OCI-M2 (cell line): ENCODE measurements around the gene GIT1.
A peak's percentile ranks its signal among the peaks of the same experiment; 100 is the strongest.

Source experiments
- DNase-seq: peaks from one replicate; lab custom pipeline; 2025; ENCODE audit not compliant: unreplicated experiment; lab: John Stamatoyannopoulos, UW

GIT1 gene

GRCh38 chr17:29594519-29595090, 5.2 kb upstream of the GIT1 start:
- no peak for DNase-seq

DNA sequence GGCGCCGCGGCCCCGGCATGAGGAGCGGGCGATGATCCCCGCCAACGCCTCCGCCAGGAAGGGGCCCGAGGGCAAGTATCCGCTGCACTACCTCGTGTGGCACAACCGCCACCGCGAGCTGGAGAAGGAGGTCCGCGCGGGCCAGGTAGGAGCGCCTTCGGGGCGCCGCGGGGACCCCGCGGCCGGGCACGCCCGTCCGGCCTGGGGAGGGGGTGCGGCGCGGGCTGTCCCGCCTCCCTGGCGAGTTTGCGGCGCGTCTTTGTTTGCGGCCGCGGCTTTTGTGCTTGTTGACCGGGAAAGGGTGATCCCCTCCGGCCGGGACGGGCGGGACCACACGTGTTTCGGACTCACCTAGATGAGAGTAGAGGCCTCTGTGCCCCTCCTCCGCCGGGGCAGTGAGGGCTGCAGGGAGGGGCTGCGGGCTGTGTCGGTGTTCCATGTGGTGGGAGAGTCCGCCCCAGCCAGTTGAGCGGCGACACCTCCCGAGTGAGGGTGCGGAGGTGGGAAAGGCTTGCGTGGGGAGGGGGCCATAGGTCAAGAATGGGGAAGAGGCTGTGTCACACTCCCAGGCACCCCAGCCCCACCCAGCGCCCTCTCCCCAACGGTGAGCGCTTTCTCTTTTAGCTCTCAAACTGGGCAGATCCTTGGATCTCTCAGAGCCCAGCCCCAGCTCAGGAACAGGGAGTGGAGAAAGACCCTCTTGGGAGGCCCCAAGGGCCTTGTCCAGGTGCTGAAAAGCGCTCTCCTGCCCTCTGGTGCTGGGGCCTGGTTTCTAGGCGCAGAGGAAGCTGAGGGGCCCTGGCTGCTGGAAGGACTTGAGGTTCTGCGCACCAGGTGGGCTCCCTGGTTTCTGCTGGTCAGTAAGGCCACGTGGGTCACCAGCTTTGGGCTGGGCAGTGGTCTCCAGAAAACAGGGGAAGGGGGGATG, 4.4 kb upstream of the GIT1 start:
- no peak for DNase-seq

DNA sequence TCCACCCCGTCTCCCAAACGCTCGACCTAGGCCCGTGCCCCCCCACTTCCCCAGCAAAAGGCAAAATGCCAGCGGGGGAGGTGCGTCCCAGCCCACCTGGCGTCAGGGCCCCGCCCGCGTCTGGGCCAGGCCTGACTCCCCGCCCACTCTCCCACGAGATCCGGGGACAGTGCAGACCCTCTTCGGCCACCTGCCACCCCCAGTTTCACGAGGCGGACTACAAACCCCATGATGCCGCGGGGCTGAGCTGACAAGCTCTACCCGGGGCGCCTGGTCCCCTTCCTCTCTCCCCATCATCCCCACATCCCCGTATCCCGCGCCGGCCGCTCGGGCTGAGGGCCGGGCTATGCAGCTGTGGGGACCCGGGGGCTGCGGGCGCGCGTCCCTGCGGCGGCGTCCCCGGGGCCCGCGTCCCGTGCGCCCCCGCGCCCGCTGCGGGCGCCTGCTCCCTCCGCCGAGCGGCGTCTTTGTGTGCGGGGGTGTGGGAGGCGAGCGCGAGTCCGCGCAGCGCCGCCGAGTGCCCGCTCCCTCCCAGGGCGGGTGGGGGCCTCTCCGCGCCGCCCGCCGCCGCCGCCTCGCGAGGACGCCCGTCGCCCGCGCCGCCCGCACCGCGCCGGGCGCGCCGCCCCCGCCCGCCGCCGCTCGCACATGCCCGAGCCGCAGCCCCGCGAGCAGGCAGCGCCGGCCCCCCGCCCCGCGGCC, 3.6 kb upstream of the GIT1 start, which contains the start of gene ANKRD13B:
TSS of gene ANKRD13B (plus strand) at position 283 of the 702 bp plus-strand sequence. CDS start 490 bp downstream, outside the sequence.
- DNase-seq = no peak

- DNase-seq = no peak
Observed at GRCh38 chr17:29591737-29592608, 2.5 kb upstream of the GIT1 start.

DNA sequence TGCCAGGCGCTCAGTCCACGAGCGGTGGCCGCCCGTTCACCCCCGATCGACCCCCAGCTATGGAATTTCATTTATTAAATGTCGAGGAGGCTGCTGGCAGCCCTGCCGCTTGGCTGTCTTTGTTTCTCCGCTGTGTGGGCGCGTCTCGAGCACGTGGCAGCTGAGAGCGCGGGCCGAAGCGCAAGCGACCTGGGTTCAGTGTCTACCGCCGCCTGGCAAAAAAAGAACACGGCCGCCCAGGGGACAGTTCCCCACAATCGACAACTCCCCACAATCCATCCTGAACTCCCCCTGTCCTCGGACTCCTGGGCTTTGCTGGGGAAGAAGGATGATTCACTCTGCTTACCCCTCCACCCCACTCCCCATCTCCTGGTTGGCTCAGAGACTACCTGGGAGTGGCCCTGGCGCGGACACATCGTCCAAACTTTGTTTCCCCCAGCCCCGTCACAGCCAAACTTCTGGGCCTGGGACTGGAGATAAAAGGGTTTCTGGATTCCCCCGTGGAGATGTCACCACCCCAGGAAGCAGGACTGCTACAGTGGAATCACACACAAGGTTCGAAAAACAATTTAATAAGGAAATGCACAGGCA, 1.8 kb upstream of the GIT1 start:
- DNase-seq = peak; percentile 54

DNA sequence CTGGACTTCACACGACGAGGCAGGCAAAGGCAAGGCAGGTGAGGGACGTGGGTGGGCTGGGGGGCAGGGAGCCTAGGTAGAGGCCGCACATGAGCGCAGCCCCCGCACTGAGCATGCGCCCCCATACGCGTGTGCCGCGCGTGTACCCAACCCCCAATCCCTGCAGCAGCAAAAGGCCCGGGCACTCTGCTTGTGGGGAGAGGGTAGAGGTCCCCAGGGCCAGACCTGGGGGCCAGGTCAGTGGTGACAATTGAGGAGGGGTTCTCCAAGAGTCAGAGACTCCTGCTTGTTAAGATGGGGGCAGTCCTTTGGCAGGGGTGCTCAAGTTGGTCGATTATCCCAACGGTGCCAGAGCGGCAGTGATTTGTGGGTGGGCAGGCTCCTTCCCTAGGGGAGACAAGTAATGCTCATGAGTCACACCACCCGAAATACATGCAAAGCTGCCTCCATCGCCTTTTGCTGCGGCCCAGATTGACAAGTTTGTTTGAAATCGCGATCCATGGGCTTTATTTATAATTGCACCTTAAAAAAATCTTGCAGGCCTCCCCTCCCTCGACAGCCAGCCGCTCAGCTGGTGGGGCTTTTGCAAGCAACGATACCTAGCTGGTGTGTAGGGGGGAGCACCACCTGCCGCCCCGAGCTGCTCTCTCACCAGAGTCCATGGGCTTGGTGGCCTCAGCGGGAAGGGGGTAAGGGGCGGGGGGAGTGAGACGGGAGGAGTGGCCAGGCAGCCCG, 1.1 kb upstream of the GIT1 start:
- DNase-seq = no peak

DNA sequence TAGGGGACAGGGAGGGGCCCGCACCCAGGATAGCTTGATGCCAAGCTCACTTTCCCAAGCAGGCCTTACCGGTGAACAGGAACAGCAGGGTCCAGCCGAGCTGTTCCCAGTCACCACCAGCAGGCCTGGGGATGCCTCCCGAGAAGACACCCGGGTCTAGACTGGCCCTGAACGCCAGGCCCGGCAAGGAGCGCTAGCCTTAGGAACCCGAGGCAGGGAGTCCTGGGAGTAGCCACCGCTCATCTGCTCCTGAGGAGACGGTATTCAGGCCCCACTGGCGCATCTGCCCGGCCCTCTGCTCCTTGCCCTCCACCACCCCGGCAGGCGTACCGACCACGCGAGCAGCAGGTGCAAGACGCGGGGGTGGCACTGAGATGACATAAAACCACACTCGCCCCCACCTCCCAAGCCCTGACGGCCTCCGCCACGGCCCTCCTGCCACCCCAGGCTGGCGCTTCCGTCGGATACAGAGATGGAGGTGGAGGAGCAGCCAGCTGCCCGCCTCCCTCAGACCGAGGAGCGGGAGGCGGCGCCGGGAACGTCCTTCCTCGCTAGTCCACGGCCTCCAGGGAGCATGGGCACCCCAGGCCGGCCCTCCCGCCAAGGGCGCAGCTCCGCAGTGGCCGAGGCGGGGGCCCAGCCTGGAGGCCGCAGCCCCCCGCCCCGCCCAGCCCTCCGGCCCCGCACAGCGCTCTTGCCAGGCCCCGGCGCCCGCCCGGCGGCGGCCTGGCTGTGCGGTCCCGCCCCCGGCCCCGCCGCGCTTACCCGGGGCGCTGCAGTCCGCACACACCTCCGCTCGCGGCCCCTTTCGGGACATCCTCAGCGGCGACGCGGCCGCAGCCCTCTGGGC, 661 bp downstream of the GIT1 start:
- DNase-seq = no peak

- no peak for DNase-seq
Observed at GRCh38 chr17:29588017-29588561, 1.4 kb downstream of the GIT1 start.

GRCh38 chr17:29587591-29587990, 1.9 kb downstream of the GIT1 start:
- DNase-seq = no peak

DNA sequence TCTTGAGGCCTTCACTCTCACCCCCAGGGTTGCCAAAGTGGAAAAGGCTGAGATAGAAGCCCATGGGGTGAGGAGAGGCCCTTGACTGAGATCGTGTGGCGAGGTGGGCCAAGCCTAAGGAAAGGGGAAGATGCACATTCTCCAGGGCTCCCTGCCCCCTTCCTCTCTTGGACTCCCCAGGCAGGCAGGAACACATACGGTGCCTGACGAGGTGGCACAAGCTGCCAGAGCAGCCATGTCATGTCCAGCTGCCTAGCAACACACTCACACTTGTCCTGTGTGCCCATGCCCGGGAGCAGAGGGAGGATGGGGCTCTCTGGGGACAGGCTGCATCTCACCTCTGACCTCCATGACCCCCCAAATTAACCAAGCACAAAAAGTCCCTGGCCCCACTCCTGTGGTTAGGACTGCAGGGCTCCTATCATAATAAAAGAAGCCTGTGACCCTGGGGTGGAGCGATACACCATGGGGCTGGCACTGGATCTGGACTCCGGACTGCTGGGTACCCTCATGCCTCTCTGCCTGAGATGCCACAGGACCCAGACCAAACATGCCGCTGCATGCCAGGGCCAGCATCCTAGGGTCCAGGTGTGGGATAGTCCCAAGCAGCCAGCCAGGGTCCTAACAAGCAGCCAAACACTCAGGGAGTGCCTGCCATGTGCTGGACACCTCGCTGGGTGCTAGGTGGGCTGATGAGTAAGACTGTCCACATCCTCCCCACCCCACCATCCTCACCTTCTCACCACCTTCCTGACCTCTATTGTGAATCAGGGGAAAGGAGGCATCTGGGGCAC, 2.6 kb downstream of the GIT1 start:
- DNase-seq = no peak

DNA sequence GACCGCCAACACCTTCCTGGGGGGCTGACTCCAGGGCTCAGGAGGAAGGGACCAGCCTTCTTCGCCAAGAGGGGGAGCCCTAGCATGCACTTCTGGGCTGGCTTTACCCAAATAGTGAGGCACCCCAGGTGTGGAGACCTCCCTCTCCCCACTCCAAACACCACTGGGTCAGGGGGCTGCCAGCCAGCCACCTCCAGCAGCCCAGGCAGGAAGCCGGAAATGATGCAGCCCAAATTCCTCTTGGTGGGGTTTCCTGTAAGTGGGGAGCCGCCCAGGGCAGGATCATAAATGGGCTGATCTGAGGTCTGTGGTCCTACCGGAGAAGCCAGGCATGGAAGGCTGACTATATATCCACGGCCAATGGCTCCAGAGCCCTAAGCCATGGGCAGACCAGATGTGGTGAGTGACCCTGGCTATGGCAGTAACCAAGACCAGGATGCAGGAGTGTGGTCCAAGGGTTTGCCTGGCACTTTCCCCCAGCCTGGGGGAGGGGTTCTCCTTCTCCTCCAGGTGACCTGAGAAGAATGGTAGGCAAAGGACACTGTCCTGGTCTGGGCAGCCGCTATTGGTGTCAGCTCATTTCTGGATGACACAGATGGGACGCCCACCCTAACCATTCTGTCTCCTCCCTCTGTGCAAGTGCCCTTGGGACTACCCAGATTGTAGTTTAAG, 4.2 kb downstream of the GIT1 start:
- DNase-seq = no peak

- no peak for DNase-seq
Observed at GRCh38 chr17:29584452-29585079, 4.9 kb downstream of the GIT1 start.

GRCh38 chr17:29583324-29584248, 5.9 kb downstream of the GIT1 start:
- no peak for DNase-seq

DNA sequence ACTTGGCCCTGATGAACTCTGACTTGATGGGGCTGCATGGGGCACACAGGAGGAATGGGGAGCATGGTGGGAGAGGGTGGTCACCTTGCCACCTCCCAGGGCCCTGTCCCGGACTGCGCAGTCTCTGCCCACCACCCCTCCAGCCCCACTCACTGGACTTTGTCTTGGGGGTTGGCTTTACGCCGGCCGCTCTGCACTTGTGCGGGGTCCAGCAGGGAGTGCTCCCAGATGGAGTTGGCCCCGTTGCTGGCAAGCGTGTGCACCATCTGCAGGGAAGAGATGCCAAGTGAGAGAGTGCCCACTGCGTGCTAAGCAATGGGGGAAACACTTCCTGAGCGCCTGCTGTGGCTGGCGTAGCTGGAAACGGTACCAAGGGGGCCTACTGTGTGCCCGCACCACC, 6.7 kb downstream of the GIT1 start:
- DNase-seq = no peak

DNA sequence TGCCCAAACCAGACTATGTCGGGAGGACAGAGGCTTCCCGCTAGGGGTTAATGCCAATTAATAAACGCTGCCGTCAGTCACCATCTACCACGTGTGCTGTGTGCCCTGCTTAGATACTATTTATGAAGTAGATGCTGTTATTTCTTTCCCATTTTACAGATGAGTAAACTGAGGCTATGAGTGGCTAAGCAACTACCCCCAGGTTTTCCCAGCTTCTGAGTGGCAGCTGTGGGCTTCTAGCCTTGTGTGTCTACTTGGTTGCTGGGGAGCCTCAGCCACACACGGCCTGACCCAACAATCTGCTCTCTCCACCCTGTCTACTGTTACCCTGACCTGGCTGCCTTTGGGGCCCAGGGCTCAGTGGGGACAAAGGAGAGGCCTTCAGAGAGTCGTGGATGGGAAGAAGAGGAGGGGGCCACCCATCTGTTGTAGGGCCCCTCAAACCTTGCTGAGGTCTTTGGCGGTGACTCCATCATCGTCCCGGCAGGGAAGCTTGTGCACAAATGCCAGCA, 7.1 kb downstream of the GIT1 start:
- no peak for DNase-seq
